IMR-90 (cell line): ENCODE data around the gene SOBP.

Experiments
- CTCF ChIP-seq: conservative IDR thresholded peaks from 2 replicates; pipeline ENCODE4 v1.5.1; 2012; ENCODE audit warnings: mild to moderate bottlenecking, low read depth, low read length, improper control_type of control experiment
- MAZ ChIP-seq: IDR thresholded peaks from 2 replicates; pipeline ENCODE4 v1.6.1; 2012; ENCODE audit warnings: low read depth, mild to moderate bottlenecking, low read length, improper control_type of control experiment, moderate library complexity, borderline replicate concordance
- NFE2L2 ChIP-seq: fragments of 150-350 bp; IDR thresholded peaks from 2 replicates; pipeline ENCODE4 v1.6.1; 2016; ENCODE audit warnings: low read depth, mild to moderate bottlenecking, low read length
- POLR2A ChIP-seq: IDR thresholded peaks from 2 replicates; pipeline ENCODE4 v1.6.1; 2012; ENCODE audit warnings: mild to moderate bottlenecking, low read depth, low read length
- RFX5 ChIP-seq: IDR thresholded peaks from 2 replicates; pipeline ENCODE4 v1.8.0; 2012; ENCODE audit warnings: low read depth, mild to moderate bottlenecking, low read length, moderate library complexity
- USF2 ChIP-seq: fragments of 150-350 bp; IDR thresholded peaks from 2 replicates; pipeline ENCODE4 v1.6.1; 2017; ENCODE audit warnings: mild to moderate bottlenecking, antibody characterized with exemption, low read length, low read depth

GRCh38 chr6:107579456-107580056 lies 89.6 kb downstream of the SOBP start:
- no peak for TF ChIP-seq CTCF
- TF ChIP-seq POLR2A: no peak
- TF ChIP-seq NFE2L2: no peak
- TF ChIP-seq USF2: no peak
- TF ChIP-seq MAZ: no peak
- no peak for TF ChIP-seq RFX5
